Measurements from ENCODE around the gene KLHL34.

KLHL34 gene

GRCh38 chrX:21666679-21667078, 8.5 kb upstream of the KLHL34 start:
- Histone ChIP-seq H3K9me2 (ENCODE audit: low read depth, low read length) (no peaks in the 10 kb centered on the region), H4K20me1 (ENCODE audit: insufficient read depth, low read length) (no peaks in the 10 kb centered on the region), H3K27me3 (ENCODE audit: insufficient read depth, low read length) (no peaks in the 10 kb centered on the region), H3K36me3 (ENCODE audit: insufficient read depth, low read length) (no peaks in the 10 kb centered on the region), H3F3A (ENCODE audit: insufficient read depth, low read length) (no peaks in the 10 kb centered on the region), H3K4me3 (ENCODE audit: low read depth, low read length, poor library complexity, severe bottlenecking) (no peak overlapping the region), H3K4me2 (ENCODE audit: low read length) (no peak overlapping the region), H3K9ac (ENCODE audit: low read length) (no peak overlapping the region), H3K4me1 (ENCODE audit: insufficient read depth, low read length, severe bottlenecking) (no peaks in the 10 kb centered on the region), H3K27ac (ENCODE audit: low read depth, low read length, poor library complexity, severe bottlenecking) (no peak overlapping the region), H3K9me3 (ENCODE audit: low read length) (no peaks in the 10 kb centered on the region), H3K79me2 (ENCODE audit: insufficient read depth, low read length) (no peaks in the 10 kb centered on the region), H2AFZ (ENCODE audit: low read length) (no peak overlapping the region)
- TF ChIP-seq EZH2 (IDR thresholded peaks at IDR 0.05; ENCODE audit: borderline replicate concordance, low read length), result no peak

GRCh38 chrX:21666252-21666651, 8.1 kb upstream of the KLHL34 start:
- H3K27ac ChIP-seq (ENCODE audit: low read depth, low read length, poor library complexity, severe bottlenecking), result no peak overlapping the region
- H3K4me1 ChIP-seq (ENCODE audit: insufficient read depth, low read length, severe bottlenecking), result no peaks in the 10 kb centered on the region
- no peaks in the 10 kb centered on the region for H3K9me2 ChIP-seq (ENCODE audit: low read depth, low read length)
- no peak overlapping the region for H3K4me2 ChIP-seq (ENCODE audit: low read length)
- H3K9ac ChIP-seq (ENCODE audit: low read length), result no peak overlapping the region
- no peak overlapping the region for H3K4me3 ChIP-seq (ENCODE audit: low read depth, low read length, poor library complexity, severe bottlenecking)
- no peaks in the 10 kb centered on the region for H3K79me2 ChIP-seq (ENCODE audit: insufficient read depth, low read length)
- no peaks in the 10 kb centered on the region for H3K27me3 ChIP-seq (ENCODE audit: insufficient read depth, low read length)
- no peaks in the 10 kb centered on the region for H3K36me3 ChIP-seq (ENCODE audit: insufficient read depth, low read length)
- no peak overlapping the region for H2AFZ ChIP-seq (ENCODE audit: low read length)
- no peaks in the 10 kb centered on the region for H3K9me3 ChIP-seq (ENCODE audit: low read length)
- TF ChIP-seq EZH2 (IDR thresholded peaks at IDR 0.05; ENCODE audit: borderline replicate concordance, low read length) (no peak), CTCF (IDR thresholded peaks at IDR 0.05; ENCODE audit: low read length) (no peak)
- H3F3A ChIP-seq (ENCODE audit: insufficient read depth, low read length), result no peaks in the 10 kb centered on the region
- no peaks in the 10 kb centered on the region for H4K20me1 ChIP-seq (ENCODE audit: insufficient read depth, low read length)

DNA sequence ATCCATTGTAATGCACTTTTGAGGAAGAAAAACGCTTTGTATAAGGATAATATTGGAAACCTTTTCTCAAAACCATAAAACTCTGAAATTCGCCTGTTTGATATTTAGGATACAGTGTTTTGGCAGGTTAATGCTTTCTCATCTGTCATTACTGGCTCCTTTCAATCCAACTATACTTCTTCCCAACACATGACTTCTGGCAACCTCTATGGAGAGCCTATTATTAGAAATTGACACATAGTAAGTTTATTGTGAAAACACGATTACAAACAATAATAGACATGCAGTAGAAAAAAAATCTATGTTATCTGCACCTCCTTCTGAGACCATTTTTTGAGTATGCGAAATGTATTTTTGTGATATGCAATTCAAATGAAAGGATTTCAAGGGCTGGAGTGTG, 4.6 kb upstream of the KLHL34 start:
- no peak overlapping the region for H3K27ac ChIP-seq (ENCODE audit: low read depth, low read length, poor library complexity, severe bottlenecking)
- H4K20me1 ChIP-seq (ENCODE audit: insufficient read depth, low read length), result no peaks in the 10 kb centered on the region
- no peak overlapping the region for H2AFZ ChIP-seq (ENCODE audit: low read length)
- no peaks in the 10 kb centered on the region for H3K9me3 ChIP-seq (ENCODE audit: low read length)
- no peaks in the 10 kb centered on the region for H3K36me3 ChIP-seq (ENCODE audit: insufficient read depth, low read length)
- no peaks in the 10 kb centered on the region for H3K4me1 ChIP-seq (ENCODE audit: insufficient read depth, low read length, severe bottlenecking)
- no peaks in the 10 kb centered on the region for H3K79me2 ChIP-seq (ENCODE audit: insufficient read depth, low read length)
- TF ChIP-seq CTCF (IDR thresholded peaks at IDR 0.05; ENCODE audit: low read length) (no peak), EZH2 (IDR thresholded peaks at IDR 0.05; ENCODE audit: borderline replicate concordance, low read length) (no peak)
- no peak overlapping the region for H3K4me3 ChIP-seq (ENCODE audit: low read depth, low read length, poor library complexity, severe bottlenecking)
- no peak overlapping the region for H3K9ac ChIP-seq (ENCODE audit: low read length)
- H3K27me3 ChIP-seq (ENCODE audit: insufficient read depth, low read length), result no peaks in the 10 kb centered on the region
- H3K9me2 ChIP-seq (ENCODE audit: low read depth, low read length), result no peaks in the 10 kb centered on the region
- H3K4me2 ChIP-seq (ENCODE audit: low read length), result no peak overlapping the region
- H3F3A ChIP-seq (ENCODE audit: insufficient read depth, low read length), result no peaks in the 10 kb centered on the region

GRCh38 chrX:21661316-21661715, 3.2 kb upstream of the KLHL34 start:
- H3K9me3 ChIP-seq (ENCODE audit: low read length), result no peaks in the 10 kb centered on the region
- H3K4me1 ChIP-seq (ENCODE audit: insufficient read depth, low read length, severe bottlenecking), result no peaks in the 10 kb centered on the region
- no peaks in the 10 kb centered on the region for H3K27me3 ChIP-seq (ENCODE audit: insufficient read depth, low read length)
- H2AFZ ChIP-seq (ENCODE audit: low read length), result no peak overlapping the region
- H3K4me3 ChIP-seq (ENCODE audit: low read depth, low read length, poor library complexity, severe bottlenecking), result no peak overlapping the region
- H3K27ac ChIP-seq (ENCODE audit: low read depth, low read length, poor library complexity, severe bottlenecking), result no peak overlapping the region
- H3K9ac ChIP-seq (ENCODE audit: low read length), result no peak overlapping the region
- H3K4me2 ChIP-seq (ENCODE audit: low read length), result no peak overlapping the region
- TF ChIP-seq CTCF (IDR thresholded peaks at IDR 0.05; ENCODE audit: low read length) (no peak), EZH2 (IDR thresholded peaks at IDR 0.05; ENCODE audit: borderline replicate concordance, low read length) (no peak)
- H3K79me2 ChIP-seq (ENCODE audit: insufficient read depth, low read length), result no peaks in the 10 kb centered on the region
- H3K36me3 ChIP-seq (ENCODE audit: insufficient read depth, low read length), result no peaks in the 10 kb centered on the region
- no peaks in the 10 kb centered on the region for H3K9me2 ChIP-seq (ENCODE audit: low read depth, low read length)
- no peaks in the 10 kb centered on the region for H3F3A ChIP-seq (ENCODE audit: insufficient read depth, low read length)
- H4K20me1 ChIP-seq (ENCODE audit: insufficient read depth, low read length), result no peaks in the 10 kb centered on the region
